SJSA1 (cell line): ENCODE data around the gene SDF2. TPM values are rescaled to one million over a fixed set of nuclear protein-coding genes. Genes with fewer than 3 reads are reported as not detected.
"Not testable (repeated sequence)": the region's sequence is repeated elsewhere in the genome, so short reads cannot be mapped to it uniquely, and the experiment has no call there.

Source experiments
- DNase-seq, 2 experiments: peaks; one replicate each; pipeline ENCODE4 v3.0.0-alpha.2; 2015 to 2020; ENCODE audit warnings: low spot score in 2 of 2, low read depth in 1 of 2
- H3K27ac ChIP-seq: fragments of 250-450 bp; sonication (Bioruptor Pico); 2 replicates; pipeline ENCODE4 v1.5.1; 2020; ENCODE audit warnings: mild to moderate bottlenecking, moderate library complexity
- H3K27me3 ChIP-seq: fragments of 250-450 bp; sonication (Bioruptor Pico); replicated peaks from 2 replicates; pipeline ENCODE4 v1.5.1; 2020; ENCODE audit warnings: mild to moderate bottlenecking, moderate library complexity
- H3K36me3 ChIP-seq: fragments of 250-450 bp; sonication (Bioruptor Pico); 2 replicates; pipeline ENCODE4 v1.5.1; 2020; ENCODE audit warnings: mild to moderate bottlenecking
- H3K4me1 ChIP-seq: fragments of 250-450 bp; sonication (Bioruptor Pico); replicated peaks from 2 replicates; pipeline ENCODE4 v1.6.1; 2021; ENCODE audit warnings: mild to moderate bottlenecking
- H3K4me3 ChIP-seq: fragments of 250-450 bp; sonication (Bioruptor Pico); 2 replicates; pipeline ENCODE4 v1.5.1; 2020; ENCODE audit warnings: mild to moderate bottlenecking
- H3K9me3 ChIP-seq: fragments of 250-450 bp; sonication (Bioruptor Pico); replicated peaks from 2 replicates; pipeline ENCODE4 v1.5.1; 2020; ENCODE audit warnings: mild to moderate bottlenecking
- total RNA-seq: library from RNA; depleted of rRNA; stranded (reverse); fragments of >200 nt; shearing (Covaris generic); gene quantifications from 2 replicates; pipeline ENCODE4 v1.2.3, GENCODE V29; 2014

Gene SDF2
- total RNA-seq, 1 experiment from 2014 or later: 59.8 TPM

DNA sequence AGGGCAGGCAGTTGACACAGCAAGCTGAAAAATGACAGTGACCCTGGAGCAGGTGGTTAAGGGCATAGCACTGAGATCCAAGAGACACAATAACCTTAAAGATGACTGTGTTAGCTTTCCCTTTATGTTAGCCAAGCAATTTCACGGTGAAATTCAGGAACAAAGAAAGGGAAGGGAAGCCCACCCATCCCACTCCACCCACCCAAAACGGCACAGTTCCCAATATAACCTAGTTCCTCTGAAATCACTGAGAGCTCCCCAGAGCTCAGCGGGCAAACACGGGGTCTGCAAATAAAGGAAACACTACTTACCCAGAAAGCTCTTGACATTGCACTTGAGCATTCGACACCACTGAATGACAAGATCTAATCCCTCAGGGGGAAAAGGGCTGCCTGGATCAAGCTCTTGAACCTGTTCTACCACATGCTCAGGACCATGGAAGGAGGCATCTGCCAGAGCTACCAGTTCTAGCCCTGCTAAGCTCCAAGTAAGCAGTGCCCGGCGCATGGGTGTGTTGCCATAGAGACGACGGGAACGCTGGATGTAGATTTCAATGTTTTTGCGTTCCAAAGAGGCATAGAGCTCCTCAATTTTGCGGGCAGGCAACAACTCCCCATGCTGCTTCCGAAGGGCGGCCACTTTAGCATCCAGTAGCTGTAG is 27.4 kb downstream of the SDF2 start:
- DNase-seq: no peak
- no peaks in the 10 kb centered on the region for H3K4me1 ChIP-seq
- no peaks in the 10 kb centered on the region for H3K9me3 ChIP-seq
- peaks cover 95% of the 10 kb centered on the region for H3K36me3 ChIP-seq
- H3K27me3 ChIP-seq: no peaks in the 10 kb centered on the region
- no peak overlapping the region for H3K27ac ChIP-seq
- no peak overlapping the region for H3K4me3 ChIP-seq

DNA sequence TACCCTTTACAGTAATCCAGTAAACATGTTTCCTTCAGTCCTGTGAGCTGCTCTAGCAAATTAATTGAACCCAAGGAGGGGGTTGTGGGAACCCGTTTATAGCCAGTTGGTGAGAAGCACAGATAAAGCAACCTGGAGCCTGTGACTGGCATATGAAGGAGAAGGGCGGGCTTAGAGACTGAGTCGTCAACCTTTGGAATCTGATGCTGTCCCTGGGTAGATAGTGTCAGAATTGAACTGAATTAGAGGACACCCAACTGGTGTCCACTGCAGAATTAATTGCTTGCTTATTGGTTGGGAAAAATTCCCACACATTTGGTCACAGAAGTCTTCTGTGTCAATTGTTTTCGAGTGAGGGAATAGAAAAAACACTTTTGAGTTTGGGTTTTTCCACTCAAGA is 34.9 kb downstream of the SDF2 start:
- Histone ChIP-seq H3K27ac (no peak overlapping the region), H3K36me3 (peaks cover 77% of the 10 kb centered on the region), H3K4me3 (no peak overlapping the region), H3K9me3 (no peaks in the 10 kb centered on the region), H3K4me1 (no peaks in the 10 kb centered on the region), H3K27me3 (no peaks in the 10 kb centered on the region)
- no peak for DNase-seq

DNA sequence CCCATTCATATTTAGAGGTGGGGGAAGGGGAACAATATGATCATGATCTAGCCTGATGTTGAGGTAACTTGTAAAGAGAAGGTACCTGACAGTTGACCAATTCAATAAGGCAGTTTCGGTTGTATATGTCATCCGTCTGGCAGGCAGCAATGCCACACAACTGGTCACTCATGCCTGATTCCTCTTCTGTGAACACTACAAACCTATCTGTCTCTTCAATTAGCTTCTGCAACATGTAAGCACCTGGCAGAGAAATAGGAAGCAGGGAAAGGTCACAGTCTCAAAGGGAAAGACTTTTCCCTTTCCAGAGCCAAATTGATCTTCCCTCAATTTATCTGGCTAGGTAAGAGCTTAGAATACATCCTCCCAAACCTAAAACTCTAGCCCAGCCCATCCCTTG is 37.6 kb downstream of the SDF2 start:
- Histone ChIP-seq H3K4me3 (no peak overlapping the region), H3K27ac (no peak overlapping the region), H3K4me1 (no peaks in the 10 kb centered on the region), H3K36me3 (peaks cover 82% of the 10 kb centered on the region), H3K9me3 (no peaks in the 10 kb centered on the region), H3K27me3 (no peaks in the 10 kb centered on the region)
- no peak for DNase-seq

DNA sequence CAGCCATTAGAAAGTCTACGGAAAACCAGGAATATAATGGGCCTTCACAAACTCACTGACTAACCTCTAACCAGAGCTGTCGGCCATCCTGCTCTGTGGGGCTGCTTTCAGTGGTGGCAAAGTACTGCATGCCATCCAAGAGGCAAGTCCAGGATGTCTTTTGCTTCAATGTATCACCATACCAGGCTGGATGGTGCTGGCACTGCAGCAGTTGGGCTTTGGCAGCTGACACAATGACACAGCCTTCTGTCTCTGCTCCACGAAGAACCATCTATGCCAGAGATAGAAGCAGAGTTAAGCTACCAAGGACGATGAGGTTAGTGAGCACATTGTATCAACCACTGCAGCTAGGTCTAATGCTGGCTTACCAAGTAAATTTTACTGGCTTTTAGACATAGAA is 38.0 kb downstream of the SDF2 start:
- Histone ChIP-seq H3K4me3 (no peak overlapping the region), H3K27ac (no peak overlapping the region), H3K27me3 (no peaks in the 10 kb centered on the region), H3K9me3 (no peaks in the 10 kb centered on the region), H3K36me3 (peaks cover 86% of the 10 kb centered on the region), H3K4me1 (no peaks in the 10 kb centered on the region)
- no peak for DNase-seq

DNA sequence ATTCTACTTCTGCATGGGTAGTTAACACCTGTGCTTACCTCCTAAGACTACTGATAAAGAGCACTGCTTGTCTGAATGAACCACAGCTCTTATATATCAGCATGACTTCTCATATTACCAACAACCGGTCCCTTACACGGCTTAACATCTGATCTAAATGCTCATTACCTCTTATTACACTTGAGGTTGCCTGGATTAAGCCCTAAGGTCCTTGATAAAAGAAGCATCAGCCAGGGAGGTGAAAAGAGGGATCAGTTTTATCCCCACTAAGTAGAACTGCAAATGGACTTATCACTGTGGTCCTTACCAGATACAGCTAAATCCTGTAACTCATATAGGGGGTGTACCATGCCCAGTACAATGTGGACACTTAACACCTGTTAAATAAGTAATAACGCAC is 39.5 kb downstream of the SDF2 start:
- Histone ChIP-seq H3K4me3 (no peak overlapping the region), H3K4me1 (no peaks in the 10 kb centered on the region), H3K27ac (no peak overlapping the region), H3K9me3 (no peaks in the 10 kb centered on the region), H3K36me3 (peaks cover 89% of the 10 kb centered on the region), H3K27me3 (no peaks in the 10 kb centered on the region)
- no peak for DNase-seq

DNA sequence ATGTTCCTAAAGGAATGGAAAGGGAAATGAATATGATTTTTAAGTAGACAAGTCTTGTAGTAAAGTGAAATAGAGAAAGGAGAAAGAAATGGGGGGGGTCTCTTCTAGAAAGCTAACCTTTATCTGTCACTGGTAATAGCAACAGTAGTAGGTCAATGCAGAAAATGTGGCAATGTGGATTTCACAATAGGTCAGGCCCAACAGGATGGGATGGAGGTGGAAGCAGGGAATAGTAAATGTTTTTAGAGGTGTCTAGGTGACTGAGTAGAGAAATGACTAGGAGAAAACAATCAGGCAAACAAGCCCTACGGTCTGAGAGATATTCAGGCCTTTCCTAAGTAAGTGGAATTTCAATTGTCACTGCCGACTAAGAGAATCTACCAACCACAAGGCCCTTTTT is 41.7 kb downstream of the SDF2 start:
- no peak overlapping the region for H3K4me3 ChIP-seq
- H3K27ac ChIP-seq: no peak overlapping the region
- H3K36me3 ChIP-seq: peaks cover 96% of the 10 kb centered on the region
- H3K9me3 ChIP-seq: no peaks in the 10 kb centered on the region
- no peak for DNase-seq
- H3K4me1 ChIP-seq: no peaks in the 10 kb centered on the region
- H3K27me3 ChIP-seq: no peaks in the 10 kb centered on the region

DNA sequence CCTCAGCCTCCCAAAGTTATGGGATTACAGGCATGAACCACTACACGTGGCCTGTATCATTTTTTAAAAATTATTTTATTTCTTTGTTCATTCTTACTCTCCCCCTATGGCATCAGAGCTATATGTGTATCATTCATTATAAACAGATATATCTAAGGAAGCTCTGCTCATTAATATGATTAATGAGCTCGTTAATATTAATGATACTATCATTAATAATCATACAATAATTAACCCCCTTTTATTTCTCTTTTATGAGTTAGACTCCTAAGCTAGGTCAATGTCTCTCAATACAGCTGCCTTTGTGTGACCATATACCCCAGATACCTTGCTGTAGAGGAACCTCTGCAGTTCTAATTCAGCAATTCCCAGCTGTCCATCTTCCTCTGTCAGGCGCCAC is 43.2 kb downstream of the SDF2 start:
- H3K36me3 ChIP-seq: peaks cover 95% of the 10 kb centered on the region
- no peaks in the 10 kb centered on the region for H3K4me1 ChIP-seq
- no peak overlapping the region for H3K4me3 ChIP-seq
- H3K27ac ChIP-seq: no peak overlapping the region
- no peaks in the 10 kb centered on the region for H3K9me3 ChIP-seq
- no peaks in the 10 kb centered on the region for H3K27me3 ChIP-seq
- no peak for DNase-seq

DNA sequence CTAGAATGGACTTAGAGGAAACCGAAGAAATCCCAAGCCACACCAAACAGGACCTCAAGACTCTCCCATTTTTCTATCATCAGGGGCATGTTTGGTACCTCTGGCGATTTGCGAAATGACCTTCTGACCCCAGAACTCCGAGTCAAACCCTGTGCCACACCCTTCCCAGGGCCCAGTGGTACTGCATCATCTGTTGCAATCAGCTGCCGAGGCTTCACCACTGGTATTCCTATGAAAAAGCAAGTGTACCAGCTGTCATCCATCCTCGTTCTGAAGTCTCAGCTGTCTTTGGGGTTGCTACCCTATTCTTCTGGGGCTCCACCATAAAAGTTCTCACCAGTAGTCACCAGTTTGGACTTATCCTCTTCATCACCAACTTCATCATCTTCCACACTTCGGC is 45.4 kb downstream of the SDF2 start:
- H3K27me3 ChIP-seq: no peaks in the 10 kb centered on the region
- H3K4me3 ChIP-seq: no peak overlapping the region
- no peaks in the 10 kb centered on the region for H3K9me3 ChIP-seq
- H3K36me3 ChIP-seq: peaks cover 89% of the 10 kb centered on the region
- no peaks in the 10 kb centered on the region for H3K4me1 ChIP-seq
- no peak for DNase-seq
- H3K27ac ChIP-seq: no peak overlapping the region

DNA sequence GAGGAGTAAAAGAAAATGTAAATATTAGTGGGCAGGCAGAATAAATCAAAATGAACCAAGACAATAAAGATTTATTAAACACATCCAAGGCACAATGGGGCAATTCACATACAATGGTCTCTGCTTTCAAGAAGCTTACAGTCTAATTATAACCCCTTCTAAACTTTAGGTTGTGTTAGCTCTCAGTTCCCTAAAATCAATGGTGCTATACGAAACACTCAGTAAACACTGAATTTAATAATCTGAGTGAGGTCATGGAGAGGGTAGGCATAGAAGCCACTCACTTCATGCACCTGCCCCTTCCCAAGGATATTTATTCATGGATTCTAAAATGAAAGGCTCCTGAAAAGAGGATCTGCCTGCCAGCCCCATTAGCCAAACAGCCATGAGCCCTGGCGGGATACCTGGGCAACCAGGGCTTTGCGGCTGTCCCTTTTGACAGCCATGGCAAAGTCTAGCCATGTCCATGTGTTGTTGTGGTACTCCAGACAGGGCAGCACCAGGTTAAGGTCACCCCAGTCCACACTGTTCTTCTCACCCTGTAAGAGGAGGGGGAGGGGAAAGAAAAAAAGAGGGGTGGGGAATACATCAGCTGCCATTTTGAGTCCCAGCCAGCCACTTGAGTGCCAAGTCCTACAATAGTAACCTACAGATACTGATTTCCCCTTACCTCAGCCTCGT is 46.3 kb downstream of the SDF2 start:
- Histone ChIP-seq H3K36me3 (peaks cover 80% of the 10 kb centered on the region), H3K4me3 (no peak overlapping the region), H3K9me3 (no peaks in the 10 kb centered on the region), H3K4me1 (no peaks in the 10 kb centered on the region), H3K27me3 (no peaks in the 10 kb centered on the region), H3K27ac (no peak overlapping the region)
- DNase-seq: no peak

DNA sequence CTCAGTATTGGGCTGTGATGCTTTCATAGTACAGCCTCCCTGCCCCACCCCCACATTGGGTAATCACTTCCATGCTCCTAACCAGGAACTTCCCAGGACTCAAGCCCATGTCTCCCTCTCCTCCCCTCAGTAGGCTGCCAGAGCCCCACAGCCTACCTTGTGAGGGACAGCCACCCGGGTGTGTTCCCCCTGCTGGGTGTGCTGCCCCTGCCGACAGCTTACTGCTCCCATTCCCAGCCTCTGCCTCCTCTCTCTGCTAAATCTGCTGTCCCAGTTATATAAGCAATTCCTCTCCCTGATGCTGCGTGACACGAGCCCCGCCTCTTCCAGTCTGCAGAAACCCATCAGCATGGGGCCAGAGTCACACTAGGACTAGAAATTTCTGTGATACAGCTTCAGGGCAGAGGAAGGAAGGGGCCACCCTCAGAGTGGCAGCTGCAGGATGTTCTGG is 47.8 kb downstream of the SDF2 start, which contains the start of gene RSKR:
RSKR (minus strand) TSS at position 255 of the 451 bp plus-strand sequence; CDS start at position 231, 24 bp downstream.
- no peaks in the 10 kb centered on the region for H3K9me3 ChIP-seq
- H3K36me3 ChIP-seq: peaks cover 66% of the 10 kb centered on the region
- no peak for DNase-seq

DNA sequence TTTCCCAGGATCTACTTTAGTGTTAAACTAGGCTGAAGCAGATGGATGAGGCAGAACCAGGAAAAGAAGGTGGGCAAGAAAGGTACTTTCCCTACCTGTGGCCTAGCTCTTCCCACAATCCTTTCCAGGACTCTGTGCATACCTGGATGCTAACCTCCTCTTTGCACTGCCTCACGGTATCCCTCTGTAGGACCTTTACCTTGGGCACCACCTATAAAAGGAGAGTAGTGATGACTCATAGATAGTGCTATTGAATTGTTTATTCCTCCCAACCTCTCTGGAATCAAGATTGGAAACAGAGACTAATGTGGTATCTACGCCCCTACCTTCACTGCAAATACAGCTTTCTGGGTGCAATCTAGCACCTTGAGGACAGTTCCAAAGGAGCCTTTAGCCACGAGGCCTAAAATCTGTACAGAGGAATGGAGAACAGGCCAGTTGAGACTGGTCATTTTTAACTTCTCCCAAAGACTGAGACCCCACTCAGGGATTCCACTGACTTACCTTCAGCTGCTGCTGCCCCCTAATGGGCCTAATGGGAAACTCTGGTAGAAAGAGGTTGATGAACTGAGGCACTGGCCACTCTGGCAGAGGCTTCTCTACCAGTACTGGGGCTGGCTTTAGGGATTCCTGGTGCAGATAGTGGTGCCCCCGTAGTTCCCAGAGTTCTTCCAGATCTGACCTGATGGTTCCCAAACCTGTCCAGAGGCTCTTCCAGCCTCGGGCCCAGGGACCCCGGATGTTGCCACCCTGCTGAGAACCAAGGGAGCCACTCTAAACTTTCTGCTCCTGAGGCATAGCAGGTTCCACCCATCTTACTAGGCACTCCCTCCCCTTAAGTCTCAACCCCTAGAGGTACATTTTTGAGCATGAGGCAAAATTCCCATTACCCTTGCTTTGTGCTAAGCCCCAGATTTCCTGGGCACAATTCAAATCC is 48.5 kb downstream of the SDF2 start:
- peaks cover 58% of the 10 kb centered on the region for H3K36me3 ChIP-seq
- H3K27me3 ChIP-seq: no peaks in the 10 kb centered on the region
- no peaks in the 10 kb centered on the region for H3K9me3 ChIP-seq
- H3K4me3 ChIP-seq: no peak overlapping the region
- H3K4me1 ChIP-seq: no peaks in the 10 kb centered on the region
- no peak overlapping the region for H3K27ac ChIP-seq
- no peak for DNase-seq

More for the DNA sequence above, 47.8 kb downstream of the SDF2 start, which contains the start of gene RSKR:
- Histone ChIP-seq H3K4me1 (no peaks in the 10 kb centered on the region), H3K27ac (no peak within 1 kb of the TSS), H3K27me3 (no peaks in the 10 kb centered on the region), H3K4me3 (no peak within 1 kb of the TSS)

DNA sequence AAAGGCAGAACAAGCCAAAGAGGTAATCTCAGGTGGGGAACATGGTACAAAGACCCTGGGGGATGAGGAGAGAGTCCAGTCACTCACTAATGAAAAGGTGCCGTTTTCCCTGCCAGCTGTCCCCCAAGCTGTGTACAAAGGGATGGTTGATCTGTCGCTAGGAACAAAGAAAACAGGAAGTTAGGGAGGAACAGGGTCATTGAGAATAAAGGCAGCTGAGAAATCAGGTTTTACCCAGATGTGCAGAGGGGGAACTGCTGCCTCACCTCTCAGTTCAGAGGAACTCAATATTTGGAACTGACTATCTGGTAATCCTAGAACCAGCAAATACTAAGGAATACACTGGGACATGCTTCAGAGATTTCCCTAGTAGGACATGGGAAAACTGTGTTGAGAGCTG is 49.2 kb downstream of the SDF2 start:
- DNase-seq: no peak
- H3K27me3 ChIP-seq: no peaks in the 10 kb centered on the region
- no peaks in the 10 kb centered on the region for H3K4me1 ChIP-seq
- no peak overlapping the region for H3K27ac ChIP-seq
- no peaks in the 10 kb centered on the region for H3K9me3 ChIP-seq
- peaks cover 52% of the 10 kb centered on the region for H3K36me3 ChIP-seq
- H3K4me3 ChIP-seq: no peak overlapping the region

DNA sequence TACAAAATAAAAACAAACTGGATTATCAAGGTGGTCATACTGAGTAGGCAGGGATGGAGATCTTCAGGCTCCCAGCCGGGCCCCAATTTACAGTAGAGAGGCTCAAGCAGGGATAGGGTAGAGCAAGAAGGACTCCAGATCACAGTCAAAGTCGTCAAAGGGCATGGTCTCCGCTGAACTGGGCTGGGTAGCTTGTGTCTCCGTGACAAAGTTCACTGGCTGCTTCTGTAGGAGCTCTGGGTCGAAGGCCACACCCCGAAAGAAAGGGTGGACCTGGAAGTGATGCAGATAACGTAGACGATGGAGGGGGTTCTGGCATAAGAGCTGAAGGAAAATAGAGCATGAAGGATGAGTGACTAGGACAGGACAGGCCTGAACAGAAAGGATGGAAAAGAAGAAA is 51.3 kb downstream of the SDF2 start:
- peaks cover 32% of the 10 kb centered on the region for H3K36me3 ChIP-seq

DNA sequence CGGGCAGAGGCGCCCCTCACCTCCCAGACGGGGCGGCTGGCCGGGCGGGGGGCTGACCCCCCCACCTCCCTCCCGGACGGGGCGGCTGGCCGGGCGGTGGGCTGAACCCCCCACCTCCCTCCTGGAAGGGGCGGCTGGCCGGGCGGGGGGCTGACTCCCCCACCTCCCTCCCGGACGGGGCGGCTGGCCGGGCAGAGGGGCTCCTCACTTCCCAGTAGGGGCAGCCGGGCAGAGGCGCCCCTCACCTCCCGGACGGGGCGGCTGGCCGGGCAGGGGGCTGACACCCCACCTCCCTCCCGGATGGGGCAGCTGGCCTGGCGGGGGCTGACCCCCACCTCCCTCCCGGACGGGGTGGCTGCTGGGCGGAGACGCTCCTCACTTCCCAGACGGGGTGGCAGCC is 57.7 kb downstream of the SDF2 start:
- not testable (repeated sequence) for H3K27ac ChIP-seq, H3K9me3 ChIP-seq

More for the DNA sequence above, 51.3 kb downstream of the SDF2 start:
- H3K4me1 ChIP-seq: no peaks in the 10 kb centered on the region
- H3K27ac ChIP-seq: no peak overlapping the region
- no peak overlapping the region for H3K4me3 ChIP-seq
- H3K27me3 ChIP-seq: no peaks in the 10 kb centered on the region
- no peaks in the 10 kb centered on the region for H3K9me3 ChIP-seq
- no peak for DNase-seq

More for the DNA sequence above, 57.7 kb downstream of the SDF2 start:
- DNase-seq, H3K27me3 ChIP-seq, H3K36me3 ChIP-seq, H3K4me3 ChIP-seq, H3K4me1 ChIP-seq: not testable (repeated sequence)
